ENCODE measurements around the gene FARS2.

Gene FARS2

GRCh38 chr6:5249451-5250122 is 11.7 kb upstream of the FARS2 start:
- FAIRE-seq: no peak

GRCh38 chr6:5250451-5250850 is 10.9 kb upstream of the FARS2 start:
- no peak for FAIRE-seq

- no peak for FAIRE-seq
Observed at GRCh38 chr6:5250911-5251310, 10.4 kb upstream of the FARS2 start.

- no peak for FAIRE-seq
Observed at GRCh38 chr6:5256952-5257351, 4.4 kb upstream of the FARS2 start.

- FAIRE-seq: no peak
Observed at GRCh38 chr6:5257400-5257799, 3.9 kb upstream of the FARS2 start.

GRCh38 chr6:5259428-5259827 is 1.9 kb upstream of the FARS2 start:
- no peak for FAIRE-seq

GRCh38 chr6:5260111-5260620 is 1.1 kb upstream of the FARS2 start:
- no peak for FAIRE-seq

- no peak for FAIRE-seq
Observed at GRCh38 chr6:5261545-5262109, 314 bp downstream of the FARS2 start.

GRCh38 chr6:5266423-5266822 is 5.1 kb downstream of the FARS2 start:
- no peak for FAIRE-seq

- no peak for FAIRE-seq
Observed at GRCh38 chr6:5270093-5270680, 8.9 kb downstream of the FARS2 start.

- FAIRE-seq: no peak
Observed at GRCh38 chr6:5271926-5272325, 10.6 kb downstream of the FARS2 start.

GRCh38 chr6:5274231-5274630 is 12.9 kb downstream of the FARS2 start:
- FAIRE-seq: no peak

- FAIRE-seq: no peak
Observed at GRCh38 chr6:5275497-5275896, 14.2 kb downstream of the FARS2 start.

GRCh38 chr6:5276581-5276980 is 15.3 kb downstream of the FARS2 start:
- FAIRE-seq: no peak

- no peak for FAIRE-seq
Observed at GRCh38 chr6:5277589-5277988, 16.3 kb downstream of the FARS2 start.

GRCh38 chr6:5278047-5278446 is 16.7 kb downstream of the FARS2 start:
- no peak for FAIRE-seq

GRCh38 chr6:5278565-5279120 is 17.3 kb downstream of the FARS2 start:
- no peak for FAIRE-seq

- no peak for FAIRE-seq
Observed at GRCh38 chr6:5279891-5280338, 18.6 kb downstream of the FARS2 start.

GRCh38 chr6:5280920-5281319 is 19.6 kb downstream of the FARS2 start:
- FAIRE-seq: no peak

- no peak for FAIRE-seq
Observed at GRCh38 chr6:5282191-5282623, 20.9 kb downstream of the FARS2 start.

- FAIRE-seq: no peak
Observed at GRCh38 chr6:5285081-5285480, 23.8 kb downstream of the FARS2 start.

- no peak for FAIRE-seq
Observed at GRCh38 chr6:5285526-5285925, 24.2 kb downstream of the FARS2 start.

- no peak for FAIRE-seq
Observed at GRCh38 chr6:5286780-5287179, 25.5 kb downstream of the FARS2 start.

All from colon (tissue), 2 donors.